ENCODE data around the gene METTL15. TPM values are rescaled to one million over a fixed set of nuclear protein-coding genes. Genes with fewer than 3 reads are reported as not detected.
"Not testable (repeated sequence)": the region's sequence is repeated elsewhere in the genome, so short reads cannot be mapped to it uniquely, and the experiment has no call there.

The METTL15 gene
- total RNA-seq, 1 experiment from 2014 or later, result 9.1 TPM

- not testable (repeated sequence) for H3K4me2 ChIP-seq (ENCODE audit: insufficient read depth, insufficient read length, low read length); H3K9me3 Mint-ChIP-seq; H2BK12ac ChIP-seq (ENCODE audit: insufficient read length, low read depth, low read length); H3K23me2 ChIP-seq (ENCODE audit: insufficient read length, low read depth, low read length, poor library complexity, severe bottlenecking); H4K5ac ChIP-seq (ENCODE audit: insufficient read length, low read depth, low read length); H4K20me1 ChIP-seq (ENCODE audit: control insufficient read depth, insufficient read depth, insufficient read length); H3K4ac ChIP-seq (ENCODE audit: low read depth, low read length); H2BK5ac ChIP-seq (ENCODE audit: insufficient read length, low read length); H3K9ac ChIP-seq (ENCODE audit: extremely low read depth, insufficient read length, low read length); H2AK5ac ChIP-seq (ENCODE audit: insufficient read length, low read length); H3K4me1 Mint-ChIP-seq; H3K4me1 ChIP-seq (ENCODE audit: insufficient read depth, low read length); H2BK15ac ChIP-seq (ENCODE audit: low read depth, low read length); H3K4me3 Mint-ChIP-seq; H3K79me2 ChIP-seq (ENCODE audit: insufficient read depth, low read length); H3T11ph ChIP-seq (ENCODE audit: low read length); H2AFZ ChIP-seq (ENCODE audit: low read length); H2BK120ac ChIP-seq (ENCODE audit: low read depth, low read length, poor library complexity, severe bottlenecking); H3K56ac ChIP-seq (ENCODE audit: insufficient read length, low read depth, low read length); H3K14ac ChIP-seq (ENCODE audit: insufficient read depth, low read length); H3K23ac ChIP-seq (ENCODE audit: insufficient read length, low read depth, low read length); H4K91ac ChIP-seq (ENCODE audit: insufficient read length, low read depth, low read length); H3K27ac Mint-ChIP-seq; H4K8ac ChIP-seq (replicated peaks; ENCODE audit: insufficient read length, low read depth, low read length); H2BK20ac ChIP-seq (ENCODE audit: low read depth, low read length, poor library complexity, severe bottlenecking); DNase-seq; H3K27ac ChIP-seq (ENCODE audit: insufficient read length, low read depth, low read length); H3K9me3 ChIP-seq (ENCODE audit: control insufficient read depth, low read depth, low read length); H3K27me3 Mint-ChIP-seq (ENCODE audit: low read depth); H3K18ac ChIP-seq (ENCODE audit: insufficient read length, low read depth, low read length); H3K27me3 ChIP-seq (ENCODE audit: insufficient read depth, low read length); H3K79me1 ChIP-seq (ENCODE audit: insufficient read depth, low read depth, low read length, poor library complexity, severe bottlenecking)
- WGBS (ENCODE audit: extremely low coverage, insufficient read length, low lambda C conversion rate), result no CpG with 5 or more reads among the region's 3 CpGs
- peaks cover 0 to 45% (median 23%) of the 10 kb centered on the region in 3 experiments; a peak in 6 of 7 replicates for H3K36me3 Mint-ChIP-seq (ENCODE audit: insufficient read depth in 1 of 3, low read depth in 3 of 3)
Observed at GRCh38 chr11:28087693-28088092, 20.5 kb upstream of the METTL15 start.
